Keratinocyte (primary cell): Measurements from ENCODE around the gene GPR34. TPM values are rescaled to one million over a fixed set of nuclear protein-coding genes. Genes with fewer than 3 reads are reported as not detected.

ENCODE experiments used
- DNase-seq: peaks from one replicate; pipeline ENCODE4 v3.0.0-alpha.2; 2011; ENCODE audit warnings: low read depth, missing footprints, low spot score
- FAIRE-seq: peaks from 2 replicates; lab custom pipeline; 2011; peaks lifted over from hg19 to GRCh38; lab: Jason Lieb, UNC
- H2AFZ ChIP-seq: 2 replicates; pipeline ENCODE4 v1.6.0; 2012; ENCODE audit warnings: low read length, control low read depth, inconsistent platforms; ENCODE audit not compliant: control insufficient read depth
- H3K27ac ChIP-seq: 2 replicates; pipeline ENCODE4 v1.5.1; 2011; ENCODE audit warnings: low read length; ENCODE audit not compliant: control insufficient read depth, insufficient read depth
- H3K27me3 ChIP-seq: 3 replicates; pipeline ENCODE4 v1.6.0; 2011; ENCODE audit warnings: low read length; ENCODE audit not compliant: control insufficient read depth, insufficient read depth; ENCODE audit errors: extremely low read depth
- H3K36me3 ChIP-seq, 2 experiments: 2 replicates in 1 of 2; 3 replicates in 1 of 2; pipeline ENCODE4 v1.5.1; 2011; ENCODE audit warnings: low read length in 2 of 2, mild to moderate bottlenecking in 1 of 2; ENCODE audit not compliant: control insufficient read depth in 2 of 2, insufficient read depth in 2 of 2; ENCODE audit errors: extremely low read depth in 1 of 2
- H3K4me1 ChIP-seq: 3 replicates; pipeline ENCODE4 v1.5.1; 2011; ENCODE audit warnings: low read length; ENCODE audit not compliant: control insufficient read depth, insufficient read depth; ENCODE audit errors: extremely low read depth
- H3K4me2 ChIP-seq: 3 replicates; pipeline ENCODE4 v1.6.0; 2011; ENCODE audit warnings: low read depth, low read length; ENCODE audit not compliant: control insufficient read depth, insufficient read depth; ENCODE audit errors: extremely low read depth
- H3K4me3 ChIP-seq, 3 experiments: fragments of 200-600 bp in 1 of 3; sonication (generic) in 1 of 3; 2 replicates in 2 of 3; 3 replicates in 1 of 3; pipeline ENCODE4 v1.5.1; 2011 to 2016; ENCODE audit warnings: low read length in 3 of 3, mild to moderate bottlenecking in 3 of 3, control low read depth in 2 of 3, inconsistent platforms in 1 of 3, low read depth in 1 of 3, mixed read lengths in 1 of 3, mixed run types in 1 of 3, moderate library complexity in 1 of 3; ENCODE audit not compliant: control insufficient read depth in 2 of 3, insufficient read depth in 2 of 3; ENCODE audit errors: extremely low read depth in 1 of 3
- H3K79me2 ChIP-seq: 2 replicates; pipeline ENCODE4 v1.6.0; 2012; ENCODE audit warnings: low read length; ENCODE audit not compliant: control insufficient read depth, insufficient read depth
- H3K9ac ChIP-seq: 3 replicates; pipeline ENCODE4 v1.6.0; 2011; ENCODE audit warnings: low read length; ENCODE audit not compliant: control insufficient read depth, insufficient read depth; ENCODE audit errors: extremely low read depth
- H3K9me1 ChIP-seq: 3 replicates; pipeline ENCODE4 v1.6.0; 2011; ENCODE audit warnings: low read length; ENCODE audit not compliant: control insufficient read depth, insufficient read depth; ENCODE audit errors: extremely low read depth
- H3K9me3 ChIP-seq: 2 replicates; pipeline ENCODE4 v1.5.1; 2012; ENCODE audit warnings: low read depth, low read length; ENCODE audit not compliant: control insufficient read depth
- H4K20me1 ChIP-seq: 3 replicates; pipeline ENCODE4 v1.6.0; 2011; ENCODE audit warnings: low read length; ENCODE audit not compliant: control insufficient read depth, insufficient read depth; ENCODE audit errors: extremely low read depth
- CTCF ChIP-seq, 3 experiments: IDR thresholded peaks in 1 of 3; conservative IDR thresholded peaks in 1 of 3; optimal IDR thresholded peaks in 1 of 3; 2 replicates in 2 of 3; 3 replicates in 1 of 3; pipeline versions ENCODE3 to v1.5.1; 2011; ENCODE audit warnings: low read length in 3 of 3, mild to moderate bottlenecking in 3 of 3, moderate library complexity in 2 of 3, control low read depth in 1 of 3, inconsistent platforms in 1 of 3; ENCODE audit not compliant: insufficient read depth in 2 of 3; ENCODE audit errors: extremely low read depth in 1 of 3
- EZH2 ChIP-seq: IDR thresholded peaks from one replicate; pipeline ENCODE4 v1.6.1; 2012; ENCODE audit warnings: inconsistent platforms, mild to moderate bottlenecking, low read length, moderate library complexity
- dilution Hi-C: fragments of 300-500 bp; cut with MboI; formaldehyde crosslinking; loops from one replicate; pipeline ENCODE4 v1.7.0; 2020; ENCODE audit warnings: low sequenced_read_pairs; ENCODE audit not compliant: extremely low pct_ligation_motif_present
- polyA plus RNA-seq, 5 experiments: library from polyadenylated mRNA; depleted of rRNA in 3 of 5; stranded (reverse) in 3 of 5; stranded (forward) in 1 of 5; unstranded in 1 of 5; fragments of >200 nt; gene quantifications; 1 replicate in 1 of 5; 2 replicates in 3 of 5; 3 replicates in 1 of 5; pipeline versions ENCODE4 v1.2.1 to v1.2.3, GENCODE V29; 2011 to 2012; ENCODE audit warnings: missing spikeins in 2 of 5, low read depth in 1 of 5, low replicate concordance in 1 of 5

GPR34 gene
- polyA plus RNA-seq, 1 donor (not counting 4 experiments of a cell fraction or from before 2014, with no cell fraction given), result not detected

- Histone ChIP-seq H3K4me3 (no peak overlapping the region), H3K36me3 (peaks cover 0 to 4% of the 10 kb centered on the region in 2 experiments), H3K9ac (no peak overlapping the region), H3K4me1 (no peaks in the 10 kb centered on the region), H3K27me3 (no peaks in the 10 kb centered on the region), H3K27ac (no peak overlapping the region), H2AFZ (no peak overlapping the region), H3K9me3 (no peaks in the 10 kb centered on the region), H3K9me1 (no peaks in the 10 kb centered on the region), H3K79me2 (no peaks in the 10 kb centered on the region), H4K20me1 (no peaks in the 10 kb centered on the region), H3K4me2 (no peak overlapping the region)
- FAIRE-seq (no peak), DNase-seq (no peak)
- dilution Hi-C loops, result no loop called here
- no peak for TF ChIP-seq EZH2
- no peak for TF ChIP-seq CTCF (optimal IDR thresholded peaks at IDR 0.05 in 1 of 3, IDR thresholded peaks at IDR 0.05 in 1 of 3, conservative IDR thresholded peaks at IDR 0.05 in 1 of 3; ENCODE audit: extremely low read depth in 1 of 3, insufficient read depth in 2 of 3, low read length in 3 of 3)
These were observed 33.7 kb upstream of the GPR34 start for GRCh38 chrX:41655101-41655500.

DNA sequence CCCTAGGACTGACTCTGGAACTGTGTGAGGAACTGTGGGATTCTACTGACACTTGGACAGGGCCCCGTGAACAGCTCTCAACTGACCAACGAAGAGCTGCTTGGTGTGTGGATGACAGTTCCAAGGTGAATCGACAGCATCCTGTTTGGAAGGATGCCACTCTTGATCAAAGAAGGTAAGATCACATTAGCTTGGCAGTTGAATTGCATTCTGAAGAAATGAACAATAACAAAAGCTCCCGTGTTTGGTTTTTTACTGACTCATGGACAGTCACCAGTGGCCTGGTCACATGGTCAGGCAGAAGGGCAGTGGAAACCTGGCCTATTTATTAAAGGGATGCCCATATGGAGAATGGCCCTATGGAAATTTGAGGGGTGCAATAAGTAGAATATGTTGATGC is 33.1 kb upstream of the GPR34 start:
- H3K4me1 ChIP-seq, result no peaks in the 10 kb centered on the region
- H3K27ac ChIP-seq, result no peak overlapping the region
- no peak overlapping the region for H3K9ac ChIP-seq
- no peaks in the 10 kb centered on the region for H4K20me1 ChIP-seq
- TF ChIP-seq CTCF (optimal IDR thresholded peaks at IDR 0.05 in 1 of 3, IDR thresholded peaks at IDR 0.05 in 1 of 3, conservative IDR thresholded peaks at IDR 0.05 in 1 of 3; ENCODE audit: extremely low read depth in 1 of 3, insufficient read depth in 2 of 3, low read length in 3 of 3) (no peak), EZH2 (no peak)
- H3K27me3 ChIP-seq, result no peaks in the 10 kb centered on the region
- dilution Hi-C loops, result no loop called here
- H3K4me2 ChIP-seq, result no peak overlapping the region
- DNase-seq, result no peak
- no peaks in the 10 kb centered on the region for H3K9me1 ChIP-seq
- H3K9me3 ChIP-seq, result no peaks in the 10 kb centered on the region
- no peak for FAIRE-seq
- H3K36me3 ChIP-seq, result peaks cover 0 to 4% of the 10 kb centered on the region in 2 experiments
- no peaks in the 10 kb centered on the region for H3K79me2 ChIP-seq
- no peak overlapping the region for H3K4me3 ChIP-seq
- H2AFZ ChIP-seq, result no peak overlapping the region
